ENCODE data around the gene SLC25A38.

GRCh38 chr3:39349080-39349479 lies 34.1 kb upstream of the SLC25A38 start:
- TF ChIP-seq CTCF (IDR thresholded peaks at IDR 0.05) (no peak), POLR2A (IDR thresholded peaks at IDR 0.05) (no peak), POLR2AphosphoS5 (IDR thresholded peaks at IDR 0.05) (no peak), EP300 (IDR thresholded peaks at IDR 0.05; ENCODE audit: low read depth) (no peak)

Measured in transverse colon (tissue), 4 donors.